Astrocyte of the cerebellum (primary cell): ENCODE measurements around the gene CCDC91.

Source experiments
- DNase-seq: peaks from one replicate; pipeline ENCODE4 v3.0.0-alpha.2; 2011; ENCODE audit warnings: low read depth
- H3K4me3 ChIP-seq: 2 replicates; pipeline ENCODE4 v1.5.1; 2011; ENCODE audit warnings: mild to moderate bottlenecking, low read depth, low read length, moderate library complexity
- CTCF ChIP-seq: IDR thresholded peaks from 2 replicates; pipeline ENCODE4 v1.5.1; 2012; ENCODE audit warnings: low read length, low read depth, moderate library complexity, mild to moderate bottlenecking; ENCODE audit errors: missing control alignments
- in situ Hi-C: cut with HindIII; loops from 2 replicates; pipeline ENCODE4 v1.10.0; 2017; ENCODE audit warnings: low sequenced_read_pairs

CCDC91 gene

GRCh38 chr12:28558250-28558649 is 368.0 kb downstream of the CCDC91 start:
- in situ Hi-C loops: no loop called here
- no peak overlapping the region for H3K4me3 ChIP-seq
- TF ChIP-seq CTCF: no peak
- DNase-seq: no peak

DNA sequence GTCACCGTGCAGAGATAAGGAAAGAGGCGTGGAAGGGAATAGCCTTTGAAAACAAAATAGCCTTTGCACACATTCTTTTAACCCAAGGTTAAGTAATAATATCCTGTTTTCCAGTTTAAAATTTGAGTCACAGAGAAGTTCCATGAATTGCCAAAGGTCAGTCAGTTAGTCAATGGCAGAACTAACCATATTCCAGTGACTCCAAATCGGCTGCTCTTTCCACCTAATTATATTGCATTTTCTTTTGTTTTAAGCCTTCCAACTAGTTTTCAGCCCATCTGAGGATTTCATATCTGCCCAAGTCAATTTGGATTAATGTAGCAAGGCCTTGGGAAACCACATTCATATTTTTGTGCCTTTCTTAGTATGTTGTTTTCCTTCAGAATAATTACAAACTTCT is 373.0 kb downstream of the CCDC91 start:
- no peak overlapping the region for H3K4me3 ChIP-seq
- in situ Hi-C loops: no loop called here
- DNase-seq: no peak

DNA sequence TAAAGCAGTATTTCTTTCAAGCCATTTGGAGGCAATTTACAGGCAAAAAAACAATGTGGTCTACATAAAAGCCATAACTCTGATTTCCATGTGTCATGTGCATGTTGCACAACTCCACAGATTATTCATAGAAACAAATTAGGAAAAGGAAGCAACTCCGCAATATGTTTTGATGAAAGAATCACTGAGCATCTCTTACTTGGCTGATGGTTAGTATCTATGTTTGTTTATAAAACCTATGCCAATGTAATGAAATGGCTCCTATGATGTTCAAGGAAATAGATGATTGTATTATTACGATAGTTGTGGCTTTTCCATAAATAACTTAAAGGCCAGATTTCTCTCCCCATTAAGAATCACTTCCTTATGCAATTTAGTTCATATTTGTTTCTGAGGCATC is 373.7 kb downstream of the CCDC91 start:
- no peak for DNase-seq
- in situ Hi-C loops: no loop called here
- no peak overlapping the region for H3K4me3 ChIP-seq
- TF ChIP-seq CTCF: no peak

More for the DNA sequence above, 373.0 kb downstream of the CCDC91 start:
- TF ChIP-seq CTCF: no peak

DNA sequence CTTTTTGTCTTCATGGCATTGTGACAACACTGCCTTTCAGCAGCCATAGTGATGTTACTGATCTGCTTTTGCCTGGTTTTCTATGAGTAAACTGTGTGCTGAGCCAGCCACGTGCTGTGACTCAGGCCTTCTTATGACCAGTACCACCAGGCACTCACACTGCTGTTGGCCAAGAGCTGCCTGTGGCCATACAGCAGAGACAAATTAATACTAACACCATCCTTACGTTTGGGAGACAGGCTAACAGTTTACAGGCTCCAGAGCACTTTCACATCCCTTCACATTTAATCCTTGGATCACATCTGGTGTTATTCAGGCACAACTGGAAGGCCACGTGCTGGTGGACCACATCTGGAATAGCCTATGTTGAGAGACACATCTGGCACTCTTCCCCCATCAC is 377.9 kb downstream of the CCDC91 start:
- in situ Hi-C loops: no loop called here
- DNase-seq: no peak
- H3K4me3 ChIP-seq: no peak overlapping the region
- TF ChIP-seq CTCF: no peak

DNA sequence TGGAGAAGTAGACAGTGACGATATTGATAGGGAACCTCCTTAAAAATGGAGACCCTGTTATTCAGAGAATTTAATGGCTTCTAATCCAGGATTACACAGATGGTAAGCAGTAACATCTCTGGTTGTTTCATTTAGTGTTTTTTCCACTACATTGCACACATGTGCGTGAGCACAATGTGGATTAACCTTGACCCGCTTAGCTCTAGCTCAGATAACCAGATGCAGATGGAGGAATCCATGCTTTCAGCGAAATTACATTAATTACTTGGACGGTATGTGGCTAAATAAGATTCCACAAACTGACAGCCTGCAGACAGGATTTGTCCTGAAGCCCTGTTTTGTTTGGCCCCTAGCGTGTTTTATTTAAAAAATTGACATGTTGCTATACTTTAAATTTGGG is 378.4 kb downstream of the CCDC91 start:
- no peak for DNase-seq
- no peak overlapping the region for H3K4me3 ChIP-seq
- in situ Hi-C loops: no loop called here
- TF ChIP-seq CTCF: no peak

DNA sequence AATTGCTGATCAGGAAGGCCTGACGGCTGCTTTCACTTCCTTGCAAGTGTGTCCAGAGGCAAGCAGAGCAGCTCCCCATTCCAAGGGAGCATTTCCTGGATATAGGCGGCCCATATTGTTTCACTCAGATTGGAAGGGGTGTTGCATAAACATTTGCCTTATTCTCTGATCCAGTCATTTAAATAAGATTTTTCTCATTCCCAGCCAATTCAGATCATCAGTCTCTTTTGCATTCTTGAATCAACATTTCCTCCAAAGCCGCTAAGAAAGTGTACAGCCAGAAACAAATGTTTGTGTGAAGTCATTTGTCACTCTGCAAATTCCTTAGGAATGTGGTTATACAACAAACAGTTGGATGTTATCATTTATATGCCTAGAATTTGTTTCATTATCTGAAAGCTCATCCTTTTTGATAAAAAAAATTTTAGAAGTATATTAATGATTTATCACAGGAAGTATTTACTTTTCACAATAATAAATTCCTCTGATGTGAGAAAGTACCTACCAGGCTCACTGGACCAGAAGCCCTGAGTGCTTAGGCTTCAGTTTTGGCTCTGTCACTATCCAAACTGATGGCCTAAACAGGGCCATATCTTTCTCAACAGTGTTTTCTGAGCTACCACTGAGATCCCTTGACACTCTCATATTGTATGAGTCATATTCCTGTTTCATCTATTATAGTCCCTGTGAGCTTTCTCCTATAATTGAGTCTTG is 379.6 kb downstream of the CCDC91 start:
- H3K4me3 ChIP-seq: no peak overlapping the region
- no peak for TF ChIP-seq CTCF
- in situ Hi-C loops: no loop called here
- DNase-seq: no peak
